DOHH2 (cell line): ENCODE measurements around the gene ZSWIM5.

Experiments
- CTCF ChIP-seq: fragments of 200-600 bp; sonication (generic); IDR thresholded peaks from one replicate; pipeline ENCODE4 v1.5.1; 2014; ENCODE audit warnings: antibody characterized with exemption, mild to moderate bottlenecking, low read depth, low read length; ENCODE audit not compliant: poor library complexity, severe bottlenecking
- EZH2phosphoT487 ChIP-seq: fragments of 200-600 bp; sonication (generic); IDR thresholded peaks from 2 replicates; pipeline ENCODE4 v1.6.1; 2017; ENCODE audit warnings: borderline replicate concordance, mild to moderate bottlenecking, antibody characterized with exemption, low read length, moderate library complexity, mixed read lengths

GRCh38 chr1:45238846-45239245, 32.4 kb upstream of the ZSWIM5 start:
- TF ChIP-seq CTCF (no peak), EZH2phosphoT487 (no peak)
